ENCODE results near the gene WNT11. TPM values are rescaled to one million over a fixed set of nuclear protein-coding genes. Genes with fewer than 3 reads are reported as not detected.
A peak's percentile ranks its signal among the peaks of the same experiment; 100 is the strongest.

The WNT11 gene
- total and polyA plus RNA-seq, 2 donors from 2014 or later = 0.80 to 2.2 TPM

- intact Hi-C loops (cut with DNase I) = no loop called here
- Histone ChIP-seq H3K27me3 (ENCODE audit: control insufficient read depth, insufficient read depth, low read length) (no peaks in the 10 kb centered on the region), H3K9me3 (ENCODE audit: control insufficient read depth in 2 of 3, insufficient read depth in 1 of 3, low read length in 3 of 3) (no peaks in the 10 kb centered on the region), H3K9ac (ENCODE audit: low read length in 3 of 3) (no peak overlapping the region), H3K27ac (ENCODE audit: low read depth in 2 of 2, low read length in 2 of 2) (no peak overlapping the region), H3K36me3 (ENCODE audit: control insufficient read depth in 2 of 3, insufficient read depth in 3 of 3, low read length in 3 of 3) (no peaks in the 10 kb centered on the region), H3K4me1 (ENCODE audit: control insufficient read depth in 2 of 3, insufficient read depth in 2 of 3, low read depth in 1 of 3, low read length in 3 of 3) (no peaks in the 10 kb centered on the region), H3K4me3 (ENCODE audit: low read length in 3 of 3) (no peak overlapping the region)
- DNase-seq = peak in 1 of 5 donors; percentile 30
- TF ChIP-seq, protein P1, sequence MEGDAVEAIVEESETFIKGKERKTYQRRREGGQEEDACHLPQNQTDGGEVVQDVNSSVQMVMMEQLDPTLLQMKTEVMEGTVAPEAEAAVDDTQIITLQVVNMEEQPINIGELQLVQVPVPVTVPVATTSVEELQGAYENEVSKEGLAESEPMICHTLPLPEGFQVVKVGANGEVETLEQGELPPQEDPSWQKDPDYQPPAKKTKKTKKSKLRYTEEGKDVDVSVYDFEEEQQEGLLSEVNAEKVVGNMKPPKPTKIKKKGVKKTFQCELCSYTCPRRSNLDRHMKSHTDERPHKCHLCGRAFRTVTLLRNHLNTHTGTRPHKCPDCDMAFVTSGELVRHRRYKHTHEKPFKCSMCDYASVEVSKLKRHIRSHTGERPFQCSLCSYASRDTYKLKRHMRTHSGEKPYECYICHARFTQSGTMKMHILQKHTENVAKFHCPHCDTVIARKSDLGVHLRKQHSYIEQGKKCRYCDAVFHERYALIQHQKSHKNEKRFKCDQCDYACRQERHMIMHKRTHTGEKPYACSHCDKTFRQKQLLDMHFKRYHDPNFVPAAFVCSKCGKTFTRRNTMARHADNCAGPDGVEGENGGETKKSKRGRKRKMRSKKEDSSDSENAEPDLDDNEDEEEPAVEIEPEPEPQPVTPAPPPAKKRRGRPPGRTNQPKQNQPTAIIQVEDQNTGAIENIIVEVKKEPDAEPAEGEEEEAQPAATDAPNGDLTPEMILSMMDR (IDR thresholded peaks at IDR 0.05; ENCODE audit: borderline replicate concordance, extremely low read depth, insufficient read depth) = no peak
- no peak for FAIRE-seq
These were observed 11.2 kb downstream of the WNT11 start for GRCh38 chr11:76194872-76195668.

GRCh38 chr11:76193219-76193618 is 13.1 kb downstream of the WNT11 start:
- Histone ChIP-seq H3K4me3 (ENCODE audit: low read length in 3 of 3) (no peak overlapping the region), H3K4me1 (ENCODE audit: control insufficient read depth in 2 of 3, insufficient read depth in 2 of 3, low read depth in 1 of 3, low read length in 3 of 3) (no peaks in the 10 kb centered on the region), H3K36me3 (ENCODE audit: control insufficient read depth in 2 of 3, insufficient read depth in 3 of 3, low read length in 3 of 3) (no peaks in the 10 kb centered on the region), H3K27ac (ENCODE audit: low read depth in 2 of 2, low read length in 2 of 2) (no peak overlapping the region), H3K27me3 (ENCODE audit: control insufficient read depth, insufficient read depth, low read length) (no peaks in the 10 kb centered on the region), H3K9ac (ENCODE audit: low read length in 3 of 3) (no peak overlapping the region), H3K9me3 (ENCODE audit: control insufficient read depth in 2 of 3, insufficient read depth in 1 of 3, low read length in 3 of 3) (no peaks in the 10 kb centered on the region)
- intact Hi-C loops (cut with DNase I) = no loop called here
- no peak for FAIRE-seq
- TF ChIP-seq, protein P1 (IDR thresholded peaks at IDR 0.05; ENCODE audit: borderline replicate concordance, extremely low read depth, insufficient read depth) = no peak
- no peak for DNase-seq

GRCh38 chr11:76190376-76190775 is 15.9 kb downstream of the WNT11 start:
- intact Hi-C loops (cut with DNase I) = no loop called here
- H3K4me3 ChIP-seq (ENCODE audit: low read length in 3 of 3) = no peak overlapping the region
- no peaks in the 10 kb centered on the region for H3K9me3 ChIP-seq (ENCODE audit: control insufficient read depth in 2 of 3, insufficient read depth in 1 of 3, low read length in 3 of 3)
- FAIRE-seq (no peak), DNase-seq (peak in 2 of 5 donors; percentile 51 to 65)
- TF ChIP-seq, protein P1 (IDR thresholded peaks at IDR 0.05; ENCODE audit: borderline replicate concordance, extremely low read depth, insufficient read depth) = no peak
- H3K9ac ChIP-seq (ENCODE audit: low read length in 3 of 3) = no peak overlapping the region
- no peak overlapping the region for H3K27ac ChIP-seq (ENCODE audit: low read depth in 2 of 2, low read length in 2 of 2)
- no peaks in the 10 kb centered on the region for H3K27me3 ChIP-seq (ENCODE audit: control insufficient read depth, insufficient read depth, low read length)
- no peaks in the 10 kb centered on the region for H3K4me1 ChIP-seq (ENCODE audit: control insufficient read depth in 2 of 3, insufficient read depth in 2 of 3, low read depth in 1 of 3, low read length in 3 of 3)
- H3K36me3 ChIP-seq (ENCODE audit: control insufficient read depth in 2 of 3, insufficient read depth in 3 of 3, low read length in 3 of 3) = no peaks in the 10 kb centered on the region
